Mesodermal cell (in vitro differentiated cells): ENCODE results near the gene ZNF451.
A peak's percentile ranks its signal among the peaks of the same experiment; 100 is the strongest.

Experiments
- H3K27ac ChIP-seq: 2 replicates; pipeline ENCODE4 v1.7.0; 2013; ENCODE audit warnings: mild to moderate bottlenecking, low read depth, low read length, moderate library complexity; ENCODE audit not compliant: severe bottlenecking
- H3K36me3 ChIP-seq: 2 replicates; pipeline ENCODE4 v1.7.1; 2013; ENCODE audit warnings: mild to moderate bottlenecking, low read length, moderate library complexity; ENCODE audit not compliant: control insufficient read depth, insufficient read depth
- H3K4me1 ChIP-seq: one replicate; pipeline ENCODE4 v1.7.1; 2013; ENCODE audit warnings: mild to moderate bottlenecking, low read length; ENCODE audit not compliant: insufficient read depth, control insufficient read depth, poor library complexity, severe bottlenecking
- H3K4me3 ChIP-seq: 2 replicates; pipeline ENCODE4 v1.7.0; 2013; ENCODE audit warnings: low read length, control low read depth, mild to moderate bottlenecking; ENCODE audit not compliant: insufficient read depth, poor library complexity, severe bottlenecking; ENCODE audit errors: extremely low read depth
- H3K9me3 ChIP-seq: 2 replicates; pipeline ENCODE4 v1.7.1; 2013; ENCODE audit warnings: mild to moderate bottlenecking, low read length, moderate library complexity; ENCODE audit not compliant: control insufficient read depth
- WGBS, 2 experiments: methylation state at CpG; one replicate each; pipeline ENCODE4 v1.1.5; 2013; ENCODE audit warnings: missing lambda C conversion rate in 2 of 2; ENCODE audit not compliant: insufficient coverage in 2 of 2; 5-methylcytosine and 5-hydroxymethylcytosine counted together

ZNF451 gene

DNA sequence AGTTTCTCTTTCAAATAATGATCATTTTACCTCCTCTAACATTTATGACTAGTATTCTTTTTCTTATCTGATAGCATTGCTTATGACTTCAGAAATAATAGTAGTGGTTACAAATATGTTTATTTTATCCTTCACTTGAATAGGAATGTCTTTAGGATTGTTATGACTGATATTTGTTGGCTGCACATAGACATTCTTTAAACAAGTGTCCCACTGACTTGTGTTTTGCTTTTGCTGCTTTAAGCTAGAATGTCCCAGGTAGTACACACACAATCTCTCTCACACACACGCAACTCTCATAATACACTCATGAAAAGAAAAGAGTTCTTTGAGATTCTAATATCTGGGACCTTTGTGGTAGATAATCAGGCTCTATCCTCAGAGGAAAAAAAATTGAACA, 21.9 kb upstream of the ZNF451 start:
- Histone ChIP-seq H3K27ac (no peak overlapping the region), H3K4me1 (peaks cover 6% of the 10 kb centered on the region), H3K9me3 (peaks cover 4% of the 10 kb centered on the region), H3K4me3 (no peak overlapping the region), H3K36me3 (peaks cover 13% of the 10 kb centered on the region)
- WGBS, 2 experiments: no CpG with 5 or more reads among the region's 1 CpG

GRCh38 chr6:57069228-57069627, 20.8 kb upstream of the ZNF451 start:
- Histone ChIP-seq H3K36me3 (peaks cover 18% of the 10 kb centered on the region), H3K27ac (no peak overlapping the region), H3K4me3 (no peak overlapping the region), H3K9me3 (peaks cover 4% of the 10 kb centered on the region), H3K4me1 (peaks cover 6% of the 10 kb centered on the region)
- WGBS, 2 experiments: 89 to 98% methylated on average over 3 to 4 of the region's 4 CpGs

DNA sequence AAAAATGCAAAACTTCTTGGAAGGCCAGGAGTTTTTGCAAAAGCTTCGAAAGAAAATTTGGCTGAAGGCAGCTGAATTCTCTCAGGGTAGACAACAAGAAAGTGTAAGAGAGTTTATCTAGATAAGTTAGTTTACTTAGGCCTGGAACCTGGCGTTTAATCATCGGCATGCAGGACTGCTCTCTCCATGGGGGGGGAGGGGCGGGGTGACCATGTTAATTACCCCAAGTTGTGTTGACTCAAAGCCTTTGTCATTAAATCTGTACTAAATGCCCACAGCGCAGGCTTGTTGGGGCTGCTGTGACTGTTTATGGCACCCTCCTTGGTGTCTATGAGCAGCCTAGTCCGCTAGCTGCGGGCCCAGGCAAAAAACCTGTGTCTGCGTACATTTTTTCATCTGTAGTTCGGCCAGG, 20.1 kb upstream of the ZNF451 start:
- Histone ChIP-seq H3K27ac (no peak overlapping the region), H3K36me3 (peaks cover 18% of the 10 kb centered on the region), H3K4me3 (no peak overlapping the region), H3K9me3 (peaks cover 4% of the 10 kb centered on the region), H3K4me1 (peaks cover 6% of the 10 kb centered on the region)
- 75 to 77% methylated on average over 8 to 9 of the region's 9 CpGs for WGBS, 2 experiments

DNA sequence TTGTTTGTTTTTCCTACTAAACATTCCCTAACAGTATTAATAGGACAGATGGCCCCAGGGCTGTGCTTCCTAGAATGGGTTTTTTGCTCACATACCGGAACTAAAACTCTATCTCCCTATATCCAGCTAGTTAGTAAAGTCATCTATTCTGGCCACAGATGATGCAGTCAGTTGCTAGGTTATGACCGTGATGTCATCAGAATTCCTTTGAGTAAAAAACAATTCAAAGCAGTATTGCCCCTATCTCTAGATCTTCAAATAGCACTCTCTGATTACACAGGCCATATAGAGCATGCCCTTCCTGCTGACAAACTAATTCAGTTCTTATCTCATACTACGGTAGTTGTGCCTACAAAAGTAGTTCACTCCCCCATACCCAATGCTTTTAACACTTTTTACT, 17.9 kb upstream of the ZNF451 start:
- H3K4me1 ChIP-seq: peaks cover 6% of the 10 kb centered on the region
- peaks cover 4% of the 10 kb centered on the region for H3K9me3 ChIP-seq
- 90 to 100% methylated on average over 2 to 3 of the region's 3 CpGs for WGBS, 2 experiments
- H3K27ac ChIP-seq: no peak overlapping the region
- H3K4me3 ChIP-seq: no peak overlapping the region
- peaks cover 11% of the 10 kb centered on the region for H3K36me3 ChIP-seq

DNA sequence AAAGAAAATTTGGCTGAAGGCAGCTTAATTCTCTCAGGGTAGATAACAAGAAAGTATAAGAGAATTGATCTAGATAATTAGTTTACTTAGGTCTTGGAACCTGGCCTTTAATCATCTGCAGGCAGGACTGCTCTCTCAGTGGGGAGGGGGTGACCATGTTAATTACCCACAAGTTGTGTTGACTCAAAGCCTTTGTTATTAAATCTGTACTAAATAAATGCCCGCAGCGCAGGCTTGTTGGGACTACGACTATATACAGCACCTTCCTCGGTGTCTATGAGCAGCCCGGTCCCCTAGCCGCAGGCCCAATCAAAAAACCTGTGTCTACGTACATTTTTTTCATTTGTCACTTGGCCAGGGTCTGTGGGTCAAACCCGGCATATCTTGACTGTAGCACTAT, 15.6 kb upstream of the ZNF451 start:
- 82 to 88% methylated on average over 7 to 8 of the region's 8 CpGs for WGBS, 2 experiments
- Histone ChIP-seq H3K9me3 (peaks cover 4% of the 10 kb centered on the region), H3K4me1 (peaks cover 4% of the 10 kb centered on the region), H3K4me3 (no peak overlapping the region), H3K36me3 (peaks cover 11% of the 10 kb centered on the region), H3K27ac (no peak overlapping the region)

DNA sequence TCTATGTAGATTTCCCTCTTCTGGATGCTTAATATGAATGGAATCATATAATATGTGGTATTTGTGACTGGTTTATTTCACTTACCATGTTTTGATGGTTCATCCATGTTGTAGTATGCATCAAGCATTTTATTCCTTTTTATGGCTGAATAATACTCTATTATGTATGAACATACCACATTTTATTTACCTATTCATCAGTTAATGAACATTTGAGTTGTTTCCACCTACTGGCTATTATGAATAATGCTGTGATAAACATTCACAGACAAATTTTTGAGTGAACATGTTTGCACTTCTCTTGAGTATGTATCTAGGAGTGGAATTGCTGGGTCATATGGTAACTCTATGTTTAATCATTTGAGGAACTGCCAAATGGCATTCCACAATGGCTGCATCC, 14.9 kb upstream of the ZNF451 start:
- H3K4me3 ChIP-seq: no peak overlapping the region
- H3K4me1 ChIP-seq: no peaks in the 10 kb centered on the region
- H3K36me3 ChIP-seq: peaks cover 11% of the 10 kb centered on the region
- peaks cover 4% of the 10 kb centered on the region for H3K9me3 ChIP-seq
- no peak overlapping the region for H3K27ac ChIP-seq

GRCh38 chr6:57078531-57079207, 11.3 kb upstream of the ZNF451 start:
- H3K36me3 ChIP-seq: peaks cover 2% of the 10 kb centered on the region
- H3K9me3 ChIP-seq: no peaks in the 10 kb centered on the region
- peaks cover 4% of the 10 kb centered on the region for H3K4me1 ChIP-seq
- H3K27ac ChIP-seq: no peak overlapping the region
- WGBS, 2 experiments: no CpG with 5 or more reads among the region's 1 CpG
- no peak overlapping the region for H3K4me3 ChIP-seq

DNA sequence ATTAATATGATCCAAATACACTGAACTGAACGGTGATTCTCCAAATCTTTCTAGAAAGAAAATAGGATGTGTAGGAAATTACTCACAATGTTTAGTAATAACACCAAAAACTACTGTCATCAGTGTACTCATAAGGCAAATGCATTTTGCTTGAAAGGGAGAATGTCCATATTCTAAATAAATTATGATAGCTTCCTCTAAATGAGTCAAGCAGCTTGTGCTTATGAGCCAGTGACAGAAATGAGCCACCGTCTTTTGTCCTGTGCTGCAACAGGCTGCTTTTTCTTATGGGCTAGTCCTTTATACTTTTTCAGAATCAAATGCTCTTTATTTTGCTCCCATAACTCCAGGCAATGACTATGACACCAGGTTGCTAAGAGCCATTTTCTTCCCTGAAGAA, 4.5 kb upstream of the ZNF451 start:
- Histone ChIP-seq H3K9me3 (no peaks in the 10 kb centered on the region), H3K4me3 (no peak overlapping the region), H3K27ac (no peak overlapping the region), H3K36me3 (no peaks in the 10 kb centered on the region), H3K4me1 (peaks cover 8% of the 10 kb centered on the region)
- 85% methylated on average over 1 of the region's 2 CpGs; no CpG with 5 or more reads in 1 of the 2 experiments for WGBS, 2 experiments

DNA sequence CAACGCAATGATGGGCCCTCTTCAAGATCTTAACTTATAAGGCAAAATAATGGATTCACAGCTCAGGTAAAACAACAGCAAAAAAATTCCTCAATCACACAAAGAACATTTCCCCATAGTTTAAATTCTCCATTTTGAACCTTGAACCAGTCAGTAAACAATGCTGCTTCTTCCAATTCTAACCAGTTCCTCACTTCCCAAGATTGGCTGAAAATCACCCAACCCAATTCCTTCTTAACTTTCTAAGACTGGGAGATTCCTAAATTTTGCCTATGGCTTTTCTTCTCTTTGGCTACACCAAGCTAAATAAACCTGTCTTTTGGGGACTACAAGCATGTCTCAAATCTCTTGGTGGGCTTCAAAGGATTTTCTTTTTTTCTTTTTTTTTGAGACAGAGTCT, 3.1 kb upstream of the ZNF451 start:
- no CpG with 5 or more reads among the region's 1 CpG for WGBS, 2 experiments
- H3K9me3 ChIP-seq: no peaks in the 10 kb centered on the region
- peaks cover 8% of the 10 kb centered on the region for H3K4me1 ChIP-seq
- peaks cover 6% of the 10 kb centered on the region for H3K36me3 ChIP-seq
- no peak overlapping the region for H3K4me3 ChIP-seq
- H3K27ac ChIP-seq: no peak overlapping the region

GRCh38 chr6:57087916-57088315, 2.1 kb upstream of the ZNF451 start:
- H3K9me3 ChIP-seq: no peaks in the 10 kb centered on the region
- no peak overlapping the region for H3K27ac ChIP-seq
- H3K4me1 ChIP-seq: peaks cover 4% of the 10 kb centered on the region
- H3K36me3 ChIP-seq: peaks cover 15% of the 10 kb centered on the region
- 80% methylated on average over 2 of the region's 4 CpGs; no CpG with 5 or more reads in 1 of the 2 experiments for WGBS, 2 experiments
- H3K4me3 ChIP-seq: no peak overlapping the region

GRCh38 chr6:57089265-57089664, 723 bp upstream of the ZNF451 start:
- peak overlapping the region; percentile 60 for H3K4me3 ChIP-seq

More at GRCh38 chr6:57089265-57089664, 723 bp upstream of the ZNF451 start:
- Histone ChIP-seq H3K4me1 (peaks cover 4% of the 10 kb centered on the region), H3K9me3 (no peaks in the 10 kb centered on the region), H3K27ac (peak overlapping the region; percentile 52), H3K36me3 (peaks cover 19% of the 10 kb centered on the region)
- no CpG with 5 or more reads among the region's 3 CpGs for WGBS, 2 experiments
